Activated CD4-positive, alpha-beta T cell treated with anti-CD3 and anti-CD28 coated beads for 24 hours (primary cell): ENCODE results near the gene CCDC39.
"Not testable (repeated sequence)": the region's sequence is repeated elsewhere in the genome, so short reads cannot be mapped to it uniquely, and the experiment has no call there.

ENCODE experiments used
- DNase-seq, 2 donors: peaks; one replicate each; pipeline ENCODE4 v3.0.0-alpha.2; 2020; ENCODE audit warnings: low read depth in 2 of 2

CCDC39 gene

GRCh38 chr3:180624714-180625113 is 54.6 kb downstream of the CCDC39 start:
- DNase-seq, result no peak

- DNase-seq, result no peak
Observed at GRCh38 chr3:180619723-180620122, 59.6 kb downstream of the CCDC39 start.

GRCh38 chr3:180618563-180618962 is 60.7 kb downstream of the CCDC39 start:
- not testable (repeated sequence) for DNase-seq

- no peak for DNase-seq
Observed at GRCh38 chr3:180617049-180617448, 62.2 kb downstream of the CCDC39 start.

- DNase-seq, result no peak
Observed at GRCh38 chr3:180615954-180616353, 63.3 kb downstream of the CCDC39 start.

GRCh38 chr3:180612364-180612763 is 66.9 kb downstream of the CCDC39 start:
- DNase-seq, result no peak

- no peak for DNase-seq
Observed at GRCh38 chr3:180611006-180611405, 68.3 kb downstream of the CCDC39 start.

GRCh38 chr3:180601688-180602666 is 77.3 kb downstream of the CCDC39 start, which contains the start of gene TTC14:
TTC14 (plus strand) TSS chr3:180602163; CDS start chr3:180602262, 99 bp downstream.
- DNase-seq, result peak; percentile 86 to 87

GRCh38 chr3:180600473-180600872 is 78.8 kb downstream of the CCDC39 start:
- DNase-seq, result no peak

GRCh38 chr3:180595559-180595935 is 83.7 kb downstream of the CCDC39 start:
- DNase-seq, result no peak

- DNase-seq, result no peak
Observed at GRCh38 chr3:180594631-180595558, 84.4 kb downstream of the CCDC39 start.

- not testable (repeated sequence) for DNase-seq
Observed at GRCh38 chr3:180593631-180594030, 85.7 kb downstream of the CCDC39 start.

- no peak for DNase-seq
Observed at GRCh38 chr3:180590396-180590795, 88.9 kb downstream of the CCDC39 start.

GRCh38 chr3:180580934-180581333 is 98.4 kb downstream of the CCDC39 start:
- no peak for DNase-seq

- DNase-seq, result no peak
Observed at GRCh38 chr3:180575571-180575970, 103.7 kb downstream of the CCDC39 start.

- no peak for DNase-seq
Observed at GRCh38 chr3:180571831-180572598, 107.3 kb downstream of the CCDC39 start.

- no peak for DNase-seq
Observed at GRCh38 chr3:180570238-180570637, 109.1 kb downstream of the CCDC39 start.

GRCh38 chr3:180564676-180565075 is 114.6 kb downstream of the CCDC39 start:
- DNase-seq, result no peak
